Stimulated activated CD4-positive, alpha-beta T cell treated with anti-CD3 and anti-CD28 coated beads, Interleukin-4, amount 100 ng/mL, for 4 hours (primary cell): ENCODE data around the gene KRTAP10-7.
"Not testable (repeated sequence)": the region's sequence is repeated elsewhere in the genome, so short reads cannot be mapped to it uniquely, and the experiment has no call there.

Experiments
- DNase-seq, 2 experiments: peaks; one replicate each; pipeline ENCODE4 v3.0.0-alpha.2; 2020

KRTAP10-7 gene

DNA sequence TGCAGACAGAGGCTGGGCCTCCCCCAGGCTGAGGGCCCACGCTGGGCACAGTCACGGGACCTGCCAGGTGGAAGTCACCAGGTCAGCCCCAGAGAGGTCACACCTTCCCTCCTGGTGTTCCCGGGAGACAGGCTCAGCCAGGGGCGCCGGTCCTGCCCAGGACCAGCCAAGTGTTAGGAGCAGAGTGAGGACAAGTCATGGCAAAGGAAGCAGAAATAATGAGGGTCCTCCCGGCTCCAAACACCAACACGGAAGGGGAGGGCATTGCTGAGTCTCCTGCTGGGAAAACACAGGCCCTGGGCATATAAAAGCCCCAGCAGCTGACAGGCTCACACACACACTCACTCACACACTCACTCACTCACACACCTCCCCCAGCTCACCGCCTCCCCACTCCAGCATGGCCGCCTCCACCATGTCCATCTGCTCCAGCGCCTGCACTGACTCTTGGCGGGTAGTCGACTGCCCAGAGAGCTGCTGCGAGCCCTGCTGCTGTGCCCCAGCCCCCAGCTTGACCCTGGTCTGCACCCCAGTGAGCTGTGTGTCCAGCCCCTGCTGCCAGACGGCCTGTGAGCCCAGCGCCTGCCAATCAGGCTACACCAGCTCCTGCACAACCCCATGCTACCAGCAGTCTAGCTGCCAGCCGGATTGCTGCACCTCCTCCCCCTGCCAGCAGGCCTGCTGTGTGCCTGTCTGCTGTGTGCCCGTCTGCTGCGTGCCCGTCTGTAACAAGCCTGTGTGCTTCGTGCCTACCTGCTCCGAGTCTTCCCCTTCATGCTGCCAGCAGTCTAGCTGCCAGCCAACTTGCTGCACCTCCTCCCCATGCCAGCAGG, 36.8 kb downstream of the KRTAP10-7 start, which contains the start of gene KRTAP10-10:
Gene KRTAP10-10, plus strand, starts transcription at position 339 of the 833 bp plus-strand sequence. Its CDS starts 62 bp downstream, at position 401.
- no peak for DNase-seq

DNA sequence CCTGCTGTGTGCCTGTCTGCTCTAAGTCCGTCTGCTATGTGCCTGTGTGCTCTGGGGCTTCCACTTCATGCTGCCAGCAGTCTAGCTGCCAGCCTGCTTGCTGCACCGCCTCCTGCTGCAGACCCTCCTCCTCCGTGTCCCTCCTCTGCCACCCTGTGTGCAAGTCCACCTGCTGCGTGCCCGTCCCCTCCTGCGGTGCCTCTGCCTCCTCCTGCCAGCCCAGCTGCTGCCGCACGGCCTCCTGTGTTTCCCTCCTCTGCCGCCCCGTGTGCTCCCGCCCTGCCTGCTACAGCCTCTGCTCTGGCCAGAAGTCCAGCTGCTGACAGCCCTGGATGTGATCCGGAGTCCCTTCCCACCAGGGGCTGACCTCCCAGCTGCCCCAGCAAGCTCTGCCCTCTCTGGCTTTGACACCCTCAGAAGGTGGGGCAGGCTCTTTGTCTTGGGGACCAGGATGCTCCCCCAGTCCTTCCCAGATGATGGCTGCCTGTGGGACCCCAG, 37.5 kb downstream of the KRTAP10-7 start:
- DNase-seq = not testable (repeated sequence)

DNA sequence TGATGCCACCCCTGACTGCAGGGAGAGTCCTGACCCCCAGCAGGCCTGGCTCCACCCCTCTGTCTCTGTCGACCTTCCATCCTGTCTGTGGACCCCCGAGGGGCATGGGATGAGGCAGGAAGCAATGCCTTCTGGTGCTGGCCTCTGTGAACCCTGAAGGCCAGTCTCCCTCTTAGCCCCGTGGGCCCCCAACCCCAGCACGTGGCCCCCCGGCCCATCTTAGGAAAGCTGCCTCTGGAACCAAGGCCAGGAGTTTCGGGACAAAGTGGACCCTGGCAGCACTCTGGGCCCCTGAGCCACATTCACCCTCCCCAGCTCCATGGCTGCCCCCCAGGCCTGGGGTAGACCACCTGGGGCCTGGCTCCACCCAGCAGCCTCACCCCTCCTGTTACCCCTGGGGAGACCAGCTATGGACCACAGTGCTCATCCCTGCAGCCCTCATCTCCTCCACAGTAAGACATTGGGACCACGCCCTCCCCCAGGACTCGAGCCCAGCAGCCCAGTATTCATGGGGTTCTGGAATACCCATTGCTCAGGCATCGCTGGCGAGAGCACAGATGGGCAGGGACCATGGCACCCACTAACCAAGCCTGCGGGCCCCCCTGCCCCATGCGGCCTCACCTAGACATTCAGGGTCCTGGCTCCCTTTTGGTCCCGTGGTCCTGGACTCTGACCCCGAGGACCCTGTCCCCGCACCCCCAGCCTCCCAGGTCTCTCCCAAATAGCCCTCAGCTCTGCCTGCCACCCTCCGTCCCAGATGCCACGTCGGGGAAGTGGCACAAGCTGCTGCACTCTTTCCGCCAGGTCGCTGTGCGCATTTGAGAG, 38.3 kb downstream of the KRTAP10-7 start:
- not testable (repeated sequence) for DNase-seq

DNA sequence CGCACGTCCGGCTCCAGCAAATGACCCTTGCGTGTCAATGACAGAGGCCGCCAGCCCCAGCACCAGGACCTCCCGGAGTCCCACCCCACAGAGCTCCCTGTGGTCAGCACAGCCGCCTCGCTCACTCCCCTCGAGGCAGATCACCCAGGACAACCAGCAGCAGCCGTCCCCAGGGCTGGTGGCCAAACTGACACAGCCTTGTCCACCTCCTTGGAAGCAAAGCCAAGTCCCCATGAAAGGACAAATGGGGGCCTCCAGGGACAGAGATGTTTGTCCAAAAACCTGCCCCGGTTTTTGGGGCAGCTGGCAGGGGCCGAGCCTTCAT, 38.9 kb downstream of the KRTAP10-7 start:
- DNase-seq = no peak

DNA sequence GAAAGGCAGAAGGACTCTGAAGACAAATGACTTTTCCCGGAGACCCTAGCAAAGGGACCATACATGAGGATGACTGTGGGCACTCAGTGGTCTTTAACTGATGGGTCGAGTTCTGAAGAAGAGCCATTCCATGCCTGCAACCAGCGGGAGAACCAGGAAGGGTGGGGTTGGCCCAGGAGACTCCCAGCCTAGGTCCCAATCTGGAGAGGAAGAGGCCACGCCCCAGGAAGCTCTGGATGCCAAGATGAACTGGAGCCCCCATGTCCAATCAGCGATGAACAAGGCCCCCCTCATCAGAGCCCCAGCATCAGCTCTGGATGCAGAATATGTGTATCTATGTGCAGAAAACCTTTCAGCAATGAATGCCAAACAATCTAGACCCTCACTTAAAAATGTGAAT, 40.4 kb downstream of the KRTAP10-7 start:
- DNase-seq = no peak

DNA sequence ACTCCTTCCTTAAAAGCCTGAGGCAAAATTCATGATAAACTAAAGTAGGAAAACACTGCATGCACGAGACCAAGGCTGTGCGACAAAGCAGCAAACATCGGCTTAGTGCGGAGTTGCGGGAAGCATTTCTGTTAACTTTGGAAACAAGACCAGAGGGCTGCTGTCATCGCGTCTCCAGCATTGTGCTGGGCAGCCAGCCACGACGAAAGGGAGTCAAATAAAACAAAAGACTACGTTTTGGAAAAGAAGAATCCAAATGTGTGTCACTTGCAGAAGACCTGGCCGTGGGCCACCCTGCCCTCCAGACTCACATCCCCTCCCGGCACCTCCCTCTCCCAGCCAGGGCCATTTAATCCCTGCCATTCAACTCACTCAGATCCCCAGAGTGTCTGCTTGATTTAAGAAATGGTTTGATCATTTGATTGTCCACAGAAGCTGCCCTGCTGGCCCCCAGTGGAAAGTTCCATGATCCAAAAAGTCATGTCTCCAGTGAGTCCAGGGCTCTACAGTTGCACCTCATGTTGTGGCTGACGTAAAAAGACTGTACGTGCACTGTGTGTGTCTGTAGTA, 43.4 kb downstream of the KRTAP10-7 start:
- no peak for DNase-seq

DNA sequence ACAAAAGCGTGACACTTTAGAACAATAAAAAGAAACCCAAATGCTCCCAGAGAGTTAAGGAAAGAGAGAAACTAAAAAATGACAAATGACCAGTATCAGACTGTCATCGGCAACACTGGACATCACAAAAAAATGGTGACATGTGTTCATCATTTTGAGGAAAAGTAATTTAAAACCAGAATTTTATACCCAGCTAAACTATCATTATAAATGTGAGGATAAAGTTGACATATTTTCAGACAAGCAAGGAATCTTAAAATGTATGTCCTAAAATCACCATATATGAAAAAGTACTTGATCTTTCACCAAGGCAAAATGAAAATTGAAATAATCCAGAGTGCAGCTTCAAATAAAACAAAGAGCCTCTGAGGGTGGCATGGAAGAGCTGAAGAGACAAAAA, 44.5 kb downstream of the KRTAP10-7 start:
- DNase-seq = no peak

DNA sequence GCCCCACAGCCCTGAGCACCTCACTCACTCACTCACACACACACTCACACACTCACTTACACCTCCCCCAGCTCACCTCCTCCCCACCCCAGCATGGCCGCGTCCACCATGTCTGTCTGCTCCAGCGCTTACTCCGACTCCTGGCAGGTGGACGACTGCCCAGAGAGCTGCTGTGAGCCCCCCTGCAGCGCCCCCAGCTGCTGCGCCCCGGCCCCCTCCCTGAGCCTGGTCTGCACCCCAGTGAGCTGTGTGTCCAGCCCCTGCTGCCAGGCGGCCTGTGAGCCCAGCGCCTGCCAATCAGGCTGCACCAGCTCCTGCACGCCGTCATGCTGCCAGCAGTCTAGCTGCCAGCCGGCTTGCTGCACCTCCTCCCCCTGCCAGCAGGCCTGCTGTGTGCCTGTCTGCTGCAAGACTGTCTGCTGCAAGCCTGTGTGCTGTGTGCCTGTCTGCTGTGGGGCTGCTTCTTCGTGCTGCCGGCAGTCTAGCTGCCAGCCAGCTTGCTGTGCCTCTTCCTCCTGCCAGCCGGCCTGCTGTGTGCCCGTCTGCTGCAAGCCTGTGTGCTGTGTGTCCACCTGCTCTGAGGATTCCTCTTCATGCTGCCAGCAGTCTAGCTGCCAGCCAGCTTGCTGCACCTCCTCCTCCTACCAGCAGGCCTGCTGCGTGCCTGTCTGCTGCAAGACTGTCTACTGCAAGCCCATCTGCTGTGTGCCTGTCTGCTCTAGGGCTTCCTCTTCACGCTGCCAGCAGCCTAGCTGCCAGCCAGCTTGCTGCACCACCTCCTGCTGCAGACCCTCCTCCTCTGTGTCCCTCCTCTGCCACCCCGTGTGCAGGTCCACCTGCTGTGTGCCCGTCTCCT, 46.2 kb downstream of the KRTAP10-7 start, which contains the start of gene KRTAP10-11:
Gene KRTAP10-11, plus strand, starts transcription at position 49 of the 856 bp plus-strand sequence. Its CDS starts 45 bp downstream, at position 94.
- DNase-seq = not testable (repeated sequence)

DNA sequence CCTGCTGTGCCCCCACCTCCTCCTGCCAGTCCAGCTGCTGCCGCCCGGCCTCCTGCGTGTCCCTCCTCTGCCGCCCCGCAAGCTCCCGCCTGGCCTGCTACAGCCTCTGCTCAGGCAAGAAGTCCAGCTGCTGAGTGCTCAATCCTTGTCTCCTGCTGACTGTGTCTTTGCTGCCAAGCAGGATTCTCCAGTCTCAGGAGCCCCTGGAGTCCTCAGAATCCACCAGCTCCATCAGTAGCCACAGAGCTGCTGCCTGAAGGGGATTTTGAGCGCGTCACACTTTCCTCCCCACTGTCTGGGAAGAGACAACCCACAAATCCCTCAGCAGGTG, 46.8 kb downstream of the KRTAP10-7 start:
- DNase-seq = no peak

DNA sequence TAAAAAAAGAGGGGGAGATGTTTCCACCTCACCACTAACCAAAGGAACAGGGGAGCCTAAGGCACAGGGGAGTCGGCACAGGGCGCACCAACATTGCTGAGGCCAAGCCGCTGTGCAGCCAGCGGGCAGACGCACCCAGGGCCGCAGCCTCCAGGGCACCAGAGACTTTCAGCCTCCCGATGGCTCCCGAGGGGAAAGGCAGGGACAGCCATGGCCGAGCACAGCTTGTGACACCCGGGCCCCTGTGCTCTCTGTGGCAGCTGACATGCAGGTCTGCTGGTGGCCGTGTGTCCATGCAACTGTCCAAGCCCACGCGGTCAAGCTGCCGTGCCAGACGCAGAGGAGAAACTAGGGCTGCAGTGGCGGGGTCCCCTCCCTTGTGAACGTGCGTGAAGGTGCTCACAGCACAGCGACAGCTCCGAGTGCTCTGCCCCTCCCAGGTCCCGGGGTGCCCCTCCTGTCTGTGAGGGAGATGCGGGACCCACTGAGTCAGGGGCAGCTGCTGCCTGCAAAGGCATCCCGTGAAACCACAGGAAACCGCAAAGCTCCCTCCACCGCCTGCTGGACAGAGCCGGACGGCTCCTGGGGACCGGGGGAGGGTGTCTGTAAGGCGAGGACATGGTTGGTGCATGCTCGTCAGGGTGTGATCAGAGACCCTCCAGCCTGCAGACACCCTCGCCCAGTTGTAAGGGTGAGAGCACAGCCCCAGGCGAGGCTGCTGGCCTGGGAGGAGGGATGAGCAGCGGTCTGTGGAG, 48.3 kb downstream of the KRTAP10-7 start:
- DNase-seq = no peak

DNA sequence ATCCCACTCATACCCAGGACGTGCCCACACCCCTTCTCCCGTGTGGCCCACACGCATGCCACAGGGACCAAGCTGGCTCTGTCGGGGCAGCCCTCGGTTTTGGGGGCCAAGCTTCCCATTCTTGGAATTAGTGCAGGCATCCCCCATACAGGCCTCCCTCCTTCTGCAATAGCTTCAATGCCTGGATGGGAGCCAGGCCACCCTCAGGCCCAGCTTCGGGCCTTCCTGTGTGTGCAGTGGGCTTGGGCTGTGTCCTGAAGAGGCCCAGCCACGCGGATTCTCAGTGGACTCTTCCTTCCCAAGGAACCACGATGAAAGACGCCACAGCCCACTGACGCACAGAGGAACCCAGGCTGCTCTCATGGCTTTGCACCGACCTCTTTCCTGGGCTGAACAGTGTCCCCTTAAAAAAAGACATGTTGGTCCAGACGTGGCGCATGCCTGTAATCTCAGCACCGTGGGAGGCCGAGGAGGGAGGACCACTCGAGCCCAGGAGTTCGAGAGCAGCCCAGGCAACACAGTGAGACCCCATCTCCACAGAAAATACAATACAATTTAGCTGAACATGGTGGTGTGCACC, 49.2 kb downstream of the KRTAP10-7 start:
- no peak for DNase-seq

DNA sequence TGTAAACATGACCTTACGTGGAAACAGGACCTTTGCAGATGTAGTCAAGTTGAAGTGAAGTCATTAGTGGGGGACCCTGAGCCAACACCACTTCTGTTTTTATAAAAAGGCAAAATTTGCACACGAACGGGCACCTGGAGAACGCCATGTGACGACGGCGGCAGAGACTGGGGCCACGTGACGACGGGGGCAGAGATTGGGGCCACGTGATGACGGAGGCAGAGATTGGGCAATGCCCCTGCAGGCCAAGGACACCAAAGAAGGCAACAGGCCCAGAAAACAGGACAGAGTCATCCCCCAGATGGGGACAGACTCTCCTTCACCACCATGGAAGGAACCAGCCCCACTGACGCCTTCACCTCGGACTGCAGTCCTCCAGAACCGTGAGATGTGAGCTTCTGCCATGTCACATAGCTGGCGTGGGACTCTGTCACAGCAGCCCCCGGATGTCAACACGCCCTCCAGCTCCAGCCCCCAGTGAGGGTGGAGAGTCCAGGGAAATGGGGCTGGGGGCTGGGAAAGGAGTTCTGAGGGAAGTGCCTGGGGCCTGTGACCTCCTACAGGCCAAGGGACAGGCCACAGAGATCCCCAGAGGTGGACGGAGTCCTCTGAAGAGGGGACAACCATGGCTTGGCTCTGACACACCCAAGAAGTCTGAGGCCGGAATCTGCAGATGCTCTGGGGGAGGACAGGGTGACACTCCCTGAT, 50.0 kb downstream of the KRTAP10-7 start:
- no peak for DNase-seq

DNA sequence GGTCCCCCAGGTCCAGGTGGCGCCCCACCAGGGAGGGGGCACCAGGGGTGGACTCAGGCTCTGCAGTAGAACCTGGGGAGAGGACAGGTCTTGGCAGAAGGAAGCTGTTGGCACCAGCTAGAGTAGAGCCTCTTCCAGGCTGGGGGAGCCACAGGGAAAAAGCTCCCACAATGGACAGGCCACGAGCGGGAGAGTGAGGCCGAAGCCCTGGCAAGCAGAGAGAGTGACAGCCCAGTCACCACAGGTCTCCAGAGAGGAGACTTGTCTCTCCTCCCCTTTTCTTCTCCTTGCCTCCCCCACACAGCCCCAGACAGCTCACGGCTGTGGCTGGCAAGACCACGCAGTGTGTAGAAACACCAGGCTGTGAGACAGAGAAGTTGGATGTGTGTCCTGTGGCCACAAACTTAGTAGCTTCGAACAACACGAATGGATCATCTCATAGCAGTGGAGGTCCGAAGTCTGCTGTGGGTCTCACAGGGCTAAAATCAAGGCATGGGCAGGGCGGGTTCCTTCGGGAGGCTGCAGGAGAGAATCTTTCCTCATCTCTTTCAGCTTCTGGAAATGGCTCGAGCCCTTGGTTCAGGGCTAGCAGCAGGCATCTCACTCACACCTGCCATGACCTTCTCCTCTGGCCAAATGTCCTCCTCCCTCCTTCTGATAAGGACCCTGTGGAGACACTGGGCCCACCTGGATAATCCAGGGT, 50.7 kb downstream of the KRTAP10-7 start:
- no peak for DNase-seq
